GM21723 (cell line): Measurements from ENCODE around the gene FKBP1A.

ENCODE experiments used
- ATAC-seq: cut with Tn5 transposase; IDR thresholded peaks from one replicate; pipeline ENCODE4 v1.9.1; 2021; ENCODE audit warnings: mild to moderate bottlenecking, moderate library complexity; ENCODE audit not compliant: unreplicated experiment

Gene FKBP1A

GRCh38 chr20:1392693-1393506 lies at the start of gene FKBP1A:
Gene FKBP1A (minus strand): TSS chr20:1393054. CDS start chr20:1392998, 56 bp downstream.
- ATAC-seq, result peak; percentile 90

- ATAC-seq, result no peak
Measured at GRCh38 chr20:1442304-1442703, 49.5 kb upstream of the FKBP1A start.

DNA sequence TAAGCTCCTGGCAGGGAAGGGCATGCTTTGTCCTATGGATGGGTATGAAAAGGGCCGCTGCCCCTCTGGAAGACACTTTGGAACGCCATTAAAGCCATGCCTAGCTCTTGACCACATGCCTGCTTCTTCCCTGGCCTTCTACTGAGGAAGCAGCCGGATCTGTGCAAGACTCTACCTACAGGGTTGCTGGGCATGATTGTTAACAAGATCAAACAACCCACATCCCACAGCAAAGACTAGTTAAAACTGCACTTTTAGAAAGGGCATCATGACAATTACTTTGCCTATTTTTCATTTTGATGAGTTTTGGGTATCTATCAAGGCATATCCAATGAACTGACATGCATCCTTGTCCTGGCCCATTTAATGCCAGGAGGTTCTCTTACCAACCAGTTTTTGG lies 48.3 kb upstream of the FKBP1A start:
- no peak for ATAC-seq

GRCh38 chr20:1440024-1440423 lies 47.2 kb upstream of the FKBP1A start:
- ATAC-seq, result no peak

DNA sequence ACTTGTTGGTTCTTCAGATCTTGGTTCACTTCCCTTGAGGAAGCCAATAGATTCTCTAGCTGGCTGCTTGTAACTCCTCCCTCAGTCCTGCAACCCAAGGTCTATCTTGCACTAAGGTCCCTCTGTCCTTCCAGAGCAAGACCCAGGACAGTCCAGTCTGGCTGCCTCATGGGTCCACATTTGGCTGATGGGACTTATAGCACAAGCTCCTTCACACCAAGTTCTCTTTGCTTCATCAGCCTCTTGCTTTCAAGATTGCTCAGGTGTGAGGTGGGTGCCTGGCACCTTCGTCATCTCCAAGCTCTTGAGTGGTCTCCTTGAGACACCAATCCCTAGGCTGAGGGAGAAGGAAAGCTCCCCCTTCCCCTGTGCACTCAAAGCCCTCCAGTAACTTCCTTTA lies 45.5 kb upstream of the FKBP1A start:
- no peak for ATAC-seq

- ATAC-seq, result no peak
Measured at GRCh38 chr20:1437235-1437904, 44.5 kb upstream of the FKBP1A start.

DNA sequence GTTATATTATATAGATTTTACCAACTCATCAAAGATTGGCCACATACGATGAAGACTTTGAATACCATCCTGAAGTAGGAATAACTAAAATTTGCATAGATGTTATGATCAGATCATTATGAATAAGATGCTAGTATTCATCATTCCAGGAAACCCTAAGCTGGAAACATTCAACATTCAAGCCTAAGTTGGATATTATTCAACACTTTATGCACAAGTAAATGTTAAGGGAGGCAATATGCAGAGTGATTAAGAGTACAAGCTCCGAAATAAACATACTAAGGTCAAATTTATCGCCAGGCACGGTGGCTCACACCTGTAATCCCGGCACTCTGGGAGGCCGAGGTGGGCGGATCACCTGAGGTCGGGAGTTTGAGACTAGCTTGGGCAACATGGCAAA lies 43.4 kb upstream of the FKBP1A start:
- no peak for ATAC-seq

- ATAC-seq, result no peak
Measured at GRCh38 chr20:1435337-1435699, 42.5 kb upstream of the FKBP1A start.

DNA sequence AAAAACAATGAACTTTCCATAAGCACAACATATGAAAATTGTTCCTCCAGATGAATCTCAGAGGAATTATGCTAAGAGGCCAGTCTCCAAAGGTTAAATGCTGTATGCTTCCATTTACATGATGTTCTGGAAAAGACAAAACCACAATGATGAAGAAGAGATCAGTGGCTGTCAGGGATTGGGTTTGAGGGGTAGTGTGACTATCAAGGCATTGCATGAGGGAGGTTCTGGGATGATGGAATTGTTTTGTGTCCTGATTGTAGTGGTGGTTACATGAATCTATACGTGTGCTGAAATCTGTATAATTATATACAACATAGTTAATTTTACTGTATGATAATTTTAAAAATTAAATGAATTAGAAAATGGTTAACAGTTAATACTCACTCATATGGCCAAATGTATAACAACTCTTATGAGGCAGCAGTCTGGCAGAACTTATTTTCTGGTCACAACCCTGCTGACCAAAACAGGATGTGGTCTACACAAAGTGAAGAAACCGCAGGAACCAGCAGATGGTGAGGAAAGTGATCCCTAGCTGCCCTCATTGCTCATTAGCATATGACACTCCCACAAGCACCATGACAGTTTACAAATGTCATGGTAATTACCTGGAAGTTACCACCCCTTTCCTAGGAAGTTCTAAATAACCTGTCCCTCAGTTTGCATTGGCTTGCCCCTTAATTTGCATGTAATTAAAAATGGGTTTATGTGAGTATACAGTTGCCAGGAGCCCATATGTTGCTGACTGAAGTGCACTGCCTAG lies 41.9 kb upstream of the FKBP1A start:
- ATAC-seq, result peak; percentile 92

DNA sequence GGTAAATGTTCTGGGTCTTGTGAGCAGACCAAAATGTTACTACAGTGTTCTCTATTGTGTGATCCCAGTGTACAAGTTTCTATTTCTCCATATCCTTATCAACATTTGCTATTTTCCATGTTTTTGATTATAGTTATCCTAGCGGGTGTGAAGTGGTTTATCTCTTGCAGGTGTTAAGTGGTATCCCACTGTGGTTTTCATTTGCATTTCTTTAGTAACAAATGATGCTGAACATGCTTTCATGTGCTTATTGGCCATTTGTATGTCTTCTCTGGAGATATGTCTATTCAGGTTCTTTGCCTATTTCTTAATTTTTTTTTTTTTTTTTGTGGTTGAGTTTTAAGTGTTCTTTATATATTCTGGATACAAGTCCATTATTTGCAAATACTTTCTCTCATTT lies 38.3 kb upstream of the FKBP1A start:
- no peak for ATAC-seq

GRCh38 chr20:1430004-1430451 lies 37.2 kb upstream of the FKBP1A start:
- ATAC-seq, result no peak

DNA sequence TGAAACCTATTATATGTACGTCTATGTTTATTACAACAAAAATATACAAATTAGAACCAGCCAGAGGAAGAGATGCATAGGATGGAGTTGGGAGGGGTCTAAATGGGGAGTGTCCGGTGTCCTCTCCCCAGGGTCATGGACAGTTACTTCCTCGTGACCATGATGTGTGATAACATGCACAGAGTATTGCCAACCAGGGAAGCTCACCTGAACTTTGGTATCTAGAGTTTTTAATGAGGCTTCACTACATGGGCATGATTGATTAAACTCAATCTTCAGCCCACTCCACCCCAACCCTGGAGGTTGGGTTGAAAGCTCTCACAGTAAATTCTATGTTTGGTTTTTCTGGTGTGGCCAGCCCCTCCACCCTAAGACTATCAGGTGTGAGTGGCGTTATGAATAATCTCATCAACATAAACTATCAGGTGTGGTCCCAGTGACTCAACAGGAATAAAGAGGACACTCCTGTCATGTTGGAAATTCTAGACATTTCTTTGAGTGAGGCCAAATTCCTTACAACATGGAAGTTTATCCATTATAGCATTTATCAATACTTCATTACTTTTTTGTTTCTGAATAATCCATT lies 36.4 kb upstream of the FKBP1A start:
- no peak for ATAC-seq

GRCh38 chr20:1427457-1428054 lies 34.7 kb upstream of the FKBP1A start:
- no peak for ATAC-seq

- no peak for ATAC-seq
Measured at GRCh38 chr20:1426231-1426849, 33.5 kb upstream of the FKBP1A start.

DNA sequence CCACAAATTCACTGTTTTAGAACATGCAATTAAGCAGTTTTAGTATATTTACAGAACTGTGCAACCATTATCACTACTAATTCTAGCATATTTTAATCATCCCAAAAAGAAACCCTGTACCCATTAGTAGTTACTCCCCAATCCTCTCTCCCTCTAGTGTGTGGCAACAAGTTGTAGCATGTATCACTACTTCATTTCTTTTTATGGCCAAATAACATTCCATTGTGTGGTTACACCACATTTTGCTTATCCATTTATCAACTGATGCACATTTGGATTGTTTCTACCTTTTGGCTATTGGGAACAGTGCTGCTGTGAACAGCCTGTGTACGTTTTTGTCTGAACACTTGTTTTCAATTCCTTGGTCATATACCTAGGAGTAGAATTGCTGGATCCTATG lies 31.5 kb upstream of the FKBP1A start:
- no peak for ATAC-seq

DNA sequence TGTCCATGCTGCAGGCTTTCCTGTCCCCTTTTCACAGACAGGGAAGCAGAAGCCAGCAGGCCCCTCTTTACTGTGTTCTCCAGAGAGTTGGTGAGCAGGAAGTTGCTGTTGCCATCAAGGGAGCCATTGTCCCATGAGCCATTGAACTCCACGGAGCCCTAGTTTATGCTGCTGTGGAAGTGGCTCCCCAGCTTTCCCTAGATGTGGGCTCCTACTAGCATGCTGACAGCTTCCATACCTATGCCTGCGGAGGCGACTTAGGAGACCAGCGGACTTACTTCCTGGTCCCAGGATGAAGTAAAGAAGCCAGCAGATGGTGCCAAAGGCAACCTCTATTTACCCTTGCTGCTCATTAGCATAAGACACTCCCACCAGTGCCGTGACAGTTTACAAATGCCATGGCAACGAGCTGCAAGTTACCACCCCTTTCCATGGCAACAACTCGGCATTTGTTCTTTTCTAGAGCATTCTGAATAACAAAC lies 30.8 kb upstream of the FKBP1A start:
- ATAC-seq, result no peak

GRCh38 chr20:1423206-1423605 lies 30.4 kb upstream of the FKBP1A start:
- no peak for ATAC-seq

DNA sequence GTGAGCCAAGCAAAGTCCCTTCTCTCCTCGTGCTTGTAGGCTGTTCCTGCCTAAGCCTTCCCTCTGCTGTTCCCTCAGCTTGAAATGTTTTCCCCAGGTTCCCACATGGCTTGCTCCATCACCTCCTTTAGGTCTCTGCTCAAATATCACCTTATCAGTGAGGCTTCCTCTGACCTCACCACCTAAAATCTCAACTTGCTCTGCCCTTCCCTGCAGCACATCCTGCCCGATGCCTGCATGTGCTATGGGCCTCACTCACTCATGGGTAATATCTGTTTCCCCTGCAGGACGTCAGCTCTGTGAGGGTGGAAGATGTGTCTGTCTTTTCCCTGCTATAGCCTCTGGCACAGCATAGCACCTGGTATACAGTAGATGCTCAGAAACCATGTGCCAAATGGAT lies 29.9 kb upstream of the FKBP1A start:
- no peak for ATAC-seq

DNA sequence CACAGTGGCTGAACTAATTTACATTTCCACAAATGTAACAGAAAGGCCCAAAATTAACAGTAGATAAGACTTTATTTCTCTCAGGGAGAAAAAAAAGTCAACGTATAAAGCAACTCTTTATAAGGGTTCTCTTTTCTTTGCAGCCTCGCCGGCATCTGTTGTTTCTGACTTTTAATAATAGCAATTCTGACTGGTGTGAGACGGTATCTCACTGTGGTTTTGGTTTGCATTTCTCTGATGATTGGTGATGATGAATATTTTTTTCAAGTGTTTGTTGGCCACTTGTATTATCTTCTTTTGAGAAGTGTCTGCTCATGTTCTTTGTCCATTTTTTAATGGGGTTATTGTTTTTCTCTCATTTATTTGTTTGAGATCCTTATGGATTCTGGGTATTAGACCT lies 27.2 kb upstream of the FKBP1A start:
- ATAC-seq, result no peak

GRCh38 chr20:1418350-1418749 lies 25.5 kb upstream of the FKBP1A start:
- no peak for ATAC-seq
